Ishikawa (cell line): ENCODE data around the gene NEURL1.

Source experiments
- CEBPB ChIP-seq: IDR thresholded peaks from 2 replicates; pipeline ENCODE4 v1.6.1; 2012
- EGR1 ChIP-seq: IDR thresholded peaks from 2 replicates; pipeline ENCODE4 v1.6.1; 2012
- EP300 ChIP-seq: IDR thresholded peaks from 2 replicates; pipeline ENCODE4 v1.6.1; 2012; ENCODE audit warnings: borderline replicate concordance
- FOXM1 ChIP-seq: IDR thresholded peaks from 2 replicates; pipeline ENCODE4 v1.6.1; 2012; ENCODE audit warnings: low read depth, borderline replicate concordance
- NFIC ChIP-seq: IDR thresholded peaks from 2 replicates; pipeline ENCODE4 v1.6.1; 2012
- RAD21 ChIP-seq: IDR thresholded peaks from 2 replicates; pipeline ENCODE4 v1.6.1; 2012; ENCODE audit warnings: low read depth
- TAF1 ChIP-seq: IDR thresholded peaks from 2 replicates; pipeline ENCODE4 v1.6.1; 2012; ENCODE audit warnings: low read depth, mild to moderate bottlenecking
- TCF12 ChIP-seq: IDR thresholded peaks from 2 replicates; pipeline ENCODE4 v1.6.1; 2012; ENCODE audit warnings: low read depth
- TEAD4 ChIP-seq: IDR thresholded peaks from 2 replicates; pipeline ENCODE4 v1.6.1; 2012
- YY1 ChIP-seq: IDR thresholded peaks from 2 replicates; pipeline ENCODE4 v1.6.1; 2012; ENCODE audit warnings: low read depth
- ZBTB7A ChIP-seq: IDR thresholded peaks from 2 replicates; pipeline ENCODE4 v1.6.1; 2012; ENCODE audit warnings: low read depth
- TF ChIP-seq, protein P1 (sequence below): IDR thresholded peaks from 2 replicates; pipeline ENCODE4 v1.6.1; 2012; ENCODE audit warnings: low read depth, mild to moderate bottlenecking
- TF ChIP-seq, protein P2 (sequence below): IDR thresholded peaks from 2 replicates; pipeline ENCODE4 v1.6.1; 2012
- TF ChIP-seq, protein P3 (sequence below): IDR thresholded peaks from 2 replicates; pipeline ENCODE4 v1.6.1; 2012

NEURL1 gene

DNA sequence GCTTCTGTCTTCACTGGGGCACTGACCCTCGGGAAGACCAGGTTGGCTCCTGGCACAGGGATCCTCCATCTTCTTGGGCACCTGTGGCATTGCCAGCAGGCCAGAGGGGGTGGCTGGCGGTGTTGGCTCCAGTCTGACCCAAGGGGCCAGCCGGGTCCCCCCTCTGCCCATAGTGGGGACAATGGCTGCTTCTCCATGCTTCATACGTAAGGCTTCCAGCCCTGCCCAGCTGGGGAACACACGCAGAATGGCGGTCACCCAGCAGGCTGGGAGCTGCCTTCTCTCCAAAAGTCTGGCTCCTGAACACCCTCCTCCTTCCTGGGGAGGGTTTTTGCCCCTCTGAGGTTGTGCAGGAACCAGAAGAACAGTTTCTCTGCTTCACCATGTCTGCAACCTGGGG lies 106.8 kb downstream of the NEURL1 start:
- TF ChIP-seq EGR1: no peak
- no peak for TF ChIP-seq TCF12
- TF ChIP-seq, protein P1, sequence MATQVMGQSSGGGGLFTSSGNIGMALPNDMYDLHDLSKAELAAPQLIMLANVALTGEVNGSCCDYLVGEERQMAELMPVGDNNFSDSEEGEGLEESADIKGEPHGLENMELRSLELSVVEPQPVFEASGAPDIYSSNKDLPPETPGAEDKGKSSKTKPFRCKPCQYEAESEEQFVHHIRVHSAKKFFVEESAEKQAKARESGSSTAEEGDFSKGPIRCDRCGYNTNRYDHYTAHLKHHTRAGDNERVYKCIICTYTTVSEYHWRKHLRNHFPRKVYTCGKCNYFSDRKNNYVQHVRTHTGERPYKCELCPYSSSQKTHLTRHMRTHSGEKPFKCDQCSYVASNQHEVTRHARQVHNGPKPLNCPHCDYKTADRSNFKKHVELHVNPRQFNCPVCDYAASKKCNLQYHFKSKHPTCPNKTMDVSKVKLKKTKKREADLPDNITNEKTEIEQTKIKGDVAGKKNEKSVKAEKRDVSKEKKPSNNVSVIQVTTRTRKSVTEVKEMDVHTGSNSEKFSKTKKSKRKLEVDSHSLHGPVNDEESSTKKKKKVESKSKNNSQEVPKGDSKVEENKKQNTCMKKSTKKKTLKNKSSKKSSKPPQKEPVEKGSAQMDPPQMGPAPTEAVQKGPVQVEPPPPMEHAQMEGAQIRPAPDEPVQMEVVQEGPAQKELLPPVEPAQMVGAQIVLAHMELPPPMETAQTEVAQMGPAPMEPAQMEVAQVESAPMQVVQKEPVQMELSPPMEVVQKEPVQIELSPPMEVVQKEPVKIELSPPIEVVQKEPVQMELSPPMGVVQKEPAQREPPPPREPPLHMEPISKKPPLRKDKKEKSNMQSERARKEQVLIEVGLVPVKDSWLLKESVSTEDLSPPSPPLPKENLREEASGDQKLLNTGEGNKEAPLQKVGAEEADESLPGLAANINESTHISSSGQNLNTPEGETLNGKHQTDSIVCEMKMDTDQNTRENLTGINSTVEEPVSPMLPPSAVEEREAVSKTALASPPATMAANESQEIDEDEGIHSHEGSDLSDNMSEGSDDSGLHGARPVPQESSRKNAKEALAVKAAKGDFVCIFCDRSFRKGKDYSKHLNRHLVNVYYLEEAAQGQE: no peak
- TF ChIP-seq, protein P2, sequence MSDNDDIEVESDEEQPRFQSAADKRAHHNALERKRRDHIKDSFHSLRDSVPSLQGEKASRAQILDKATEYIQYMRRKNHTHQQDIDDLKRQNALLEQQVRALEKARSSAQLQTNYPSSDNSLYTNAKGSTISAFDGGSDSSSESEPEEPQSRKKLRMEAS: no peak
- no peak for TF ChIP-seq EP300
- TF ChIP-seq YY1: no peak
- no peak for TF ChIP-seq CEBPB
- no peak for TF ChIP-seq TEAD4
- TF ChIP-seq, protein P3, sequence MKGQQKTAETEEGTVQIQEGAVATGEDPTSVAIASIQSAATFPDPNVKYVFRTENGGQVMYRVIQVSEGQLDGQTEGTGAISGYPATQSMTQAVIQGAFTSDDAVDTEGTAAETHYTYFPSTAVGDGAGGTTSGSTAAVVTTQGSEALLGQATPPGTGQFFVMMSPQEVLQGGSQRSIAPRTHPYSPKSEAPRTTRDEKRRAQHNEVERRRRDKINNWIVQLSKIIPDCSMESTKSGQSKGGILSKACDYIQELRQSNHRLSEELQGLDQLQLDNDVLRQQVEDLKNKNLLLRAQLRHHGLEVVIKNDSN: no peak
- TF ChIP-seq RAD21: no peak
- TF ChIP-seq NFIC: no peak
- TF ChIP-seq TAF1: no peak
- no peak for TF ChIP-seq FOXM1
- no peak for TF ChIP-seq ZBTB7A

DNA sequence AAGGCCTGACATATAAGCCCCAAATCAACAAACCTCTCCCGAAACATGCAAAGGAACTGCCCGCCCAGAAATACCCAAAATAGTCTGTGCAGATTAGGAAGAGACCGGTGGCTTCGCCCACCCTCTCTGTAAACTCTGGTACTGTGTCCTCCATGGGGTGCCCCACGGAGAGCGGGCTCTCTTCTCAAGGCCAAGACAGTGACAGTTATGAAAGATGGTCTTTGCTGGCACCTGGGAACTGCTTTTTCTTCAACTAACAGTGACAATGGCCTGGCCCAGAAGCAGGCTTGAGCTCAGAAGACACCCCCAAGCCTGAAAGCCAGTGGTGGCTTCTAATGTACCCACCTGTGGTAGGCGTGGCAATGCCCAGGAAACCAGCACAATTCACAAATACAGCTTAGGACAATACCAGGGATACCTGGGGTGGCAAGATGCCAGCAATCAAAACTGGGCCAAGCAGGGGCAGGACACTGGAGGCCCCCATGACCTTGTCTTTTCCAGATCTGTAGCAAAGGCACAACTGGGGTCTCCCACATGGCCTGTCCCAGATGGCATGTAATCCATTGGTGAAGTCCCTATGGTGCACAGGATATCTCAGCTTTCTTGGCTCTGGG lies 107.6 kb downstream of the NEURL1 start:
- no peak for TF ChIP-seq TAF1
- TF ChIP-seq YY1: no peak
- no peak for TF ChIP-seq EP300
- TF ChIP-seq, protein P1: no peak
- TF ChIP-seq TEAD4: no peak
- TF ChIP-seq NFIC: no peak
- no peak for TF ChIP-seq RAD21
- TF ChIP-seq EGR1: no peak
- TF ChIP-seq, protein P3: no peak

DNA sequence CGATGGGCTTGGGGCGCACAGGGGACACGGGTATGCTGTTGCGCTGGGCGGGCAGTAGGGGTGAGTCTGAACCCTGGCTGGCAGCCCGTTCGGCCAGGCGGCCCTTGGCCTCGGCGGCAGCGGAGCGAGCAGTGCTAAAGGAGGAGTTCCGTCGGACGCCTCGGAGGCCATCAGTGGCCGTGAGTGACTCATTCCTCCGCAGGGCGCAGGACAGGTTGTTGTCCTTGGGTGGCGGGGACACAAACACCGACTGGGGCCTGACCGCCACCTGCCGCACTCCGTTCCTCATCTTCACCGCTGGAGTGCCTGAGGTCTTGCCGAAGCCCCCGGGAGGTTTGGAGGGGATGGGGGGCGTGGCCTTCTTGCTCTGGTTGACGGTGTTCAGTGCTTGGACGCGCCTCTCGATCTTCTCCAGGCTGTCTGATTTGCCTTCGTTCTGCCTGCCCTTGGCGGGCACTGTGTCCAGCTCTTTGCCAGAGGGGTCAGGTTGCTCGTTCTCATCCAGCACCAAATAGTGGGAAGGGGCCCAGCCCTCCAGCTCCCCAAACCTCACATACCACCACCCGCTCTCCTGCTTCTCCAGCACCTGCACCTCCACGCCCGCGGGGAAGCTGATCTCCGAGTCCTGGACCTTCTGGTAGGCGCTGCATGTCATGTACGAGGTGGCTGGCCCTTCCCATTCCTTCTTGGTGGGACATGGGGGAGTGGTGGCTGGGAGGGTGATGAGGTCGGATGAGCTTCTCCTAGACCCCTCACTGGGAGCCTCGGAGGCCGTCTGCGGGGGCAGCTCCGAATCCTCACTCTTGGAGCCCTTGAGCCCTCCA lies 108.7 kb downstream of the NEURL1 start:
- TF ChIP-seq NFIC (no peak), TCF12 (no peak), YY1 (no peak)
- TF ChIP-seq, protein P3: no peak
- TF ChIP-seq, protein P1: no peak

DNA sequence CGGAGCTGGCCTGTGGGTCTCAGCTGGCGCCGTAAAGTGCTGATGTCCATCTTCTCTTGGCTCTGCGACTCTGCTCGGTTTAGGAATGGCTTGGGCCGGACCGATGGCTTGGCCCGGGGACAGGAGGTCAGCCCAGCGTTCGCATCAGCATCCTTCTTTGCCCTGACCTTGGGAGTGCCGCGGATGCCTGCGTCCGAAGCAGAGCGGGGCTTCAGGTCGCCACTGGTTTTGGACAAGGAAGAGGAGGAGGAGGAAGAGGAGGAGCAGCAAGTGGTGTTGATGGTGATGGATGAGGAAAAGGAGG lies 109.3 kb downstream of the NEURL1 start:
- no peak for TF ChIP-seq TAF1
- no peak for TF ChIP-seq FOXM1
- TF ChIP-seq, protein P3: no peak
- TF ChIP-seq, protein P2: no peak
- TF ChIP-seq TEAD4: no peak
- TF ChIP-seq YY1: no peak
- TF ChIP-seq TCF12: no peak
